ENCODE results near the gene WDR87. TPM values are rescaled to one million over a fixed set of nuclear protein-coding genes. Genes with fewer than 3 reads are reported as not detected.
A peak's percentile ranks its signal among the peaks of the same experiment; 100 is the strongest.

Gene WDR87
- not detected in 2 replicates for total RNA-seq

DNA sequence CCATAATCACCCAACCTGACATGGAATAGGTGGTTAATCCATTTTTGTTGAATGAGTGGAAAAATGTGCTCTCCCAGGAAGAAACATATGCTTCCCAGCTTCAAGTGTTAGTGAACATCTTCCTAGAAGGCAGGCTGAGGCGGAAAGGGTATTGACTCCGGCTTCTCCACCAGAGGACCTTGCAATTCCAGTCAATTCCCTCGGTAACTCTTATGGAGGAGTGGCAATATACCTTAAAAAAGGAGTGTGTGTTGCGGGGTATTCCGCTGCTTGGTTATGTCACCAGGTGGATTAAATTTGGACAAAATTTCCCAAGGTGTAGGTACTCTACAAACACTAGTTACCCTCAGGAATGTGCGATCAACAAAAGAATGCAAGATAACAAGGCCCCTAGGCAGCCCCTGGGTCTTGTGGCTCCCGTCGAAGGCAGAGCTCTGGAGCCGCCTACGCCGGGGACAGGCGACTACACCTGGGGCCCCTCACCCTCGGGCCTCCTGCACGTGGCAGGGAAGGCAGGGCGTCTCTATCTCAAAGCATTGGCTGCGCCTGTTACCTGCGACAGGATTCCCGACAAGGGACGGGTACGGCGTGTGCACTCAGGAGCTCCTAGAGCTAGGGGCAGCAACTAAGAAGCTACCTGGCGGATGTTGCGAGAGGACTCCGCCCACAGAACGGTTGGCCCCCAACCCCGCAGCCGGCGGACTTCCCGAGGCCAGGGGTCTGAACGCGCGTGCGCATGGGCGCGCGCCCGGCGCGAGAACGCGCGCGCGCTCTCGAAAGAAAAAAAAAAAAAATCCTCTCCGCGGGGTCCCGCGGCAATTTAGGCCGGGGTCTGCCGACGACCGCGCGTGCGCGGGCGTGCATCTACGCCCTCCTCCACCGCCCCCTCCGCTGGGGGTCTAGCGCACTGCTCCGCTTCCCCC is at the start of gene WDR87:
TSS of gene WDR87 (minus strand) at position 649 of the 923 bp plus-strand sequence. CDS start 8,355 bp downstream, outside the sequence.
- TF ChIP-seq, protein P1, sequence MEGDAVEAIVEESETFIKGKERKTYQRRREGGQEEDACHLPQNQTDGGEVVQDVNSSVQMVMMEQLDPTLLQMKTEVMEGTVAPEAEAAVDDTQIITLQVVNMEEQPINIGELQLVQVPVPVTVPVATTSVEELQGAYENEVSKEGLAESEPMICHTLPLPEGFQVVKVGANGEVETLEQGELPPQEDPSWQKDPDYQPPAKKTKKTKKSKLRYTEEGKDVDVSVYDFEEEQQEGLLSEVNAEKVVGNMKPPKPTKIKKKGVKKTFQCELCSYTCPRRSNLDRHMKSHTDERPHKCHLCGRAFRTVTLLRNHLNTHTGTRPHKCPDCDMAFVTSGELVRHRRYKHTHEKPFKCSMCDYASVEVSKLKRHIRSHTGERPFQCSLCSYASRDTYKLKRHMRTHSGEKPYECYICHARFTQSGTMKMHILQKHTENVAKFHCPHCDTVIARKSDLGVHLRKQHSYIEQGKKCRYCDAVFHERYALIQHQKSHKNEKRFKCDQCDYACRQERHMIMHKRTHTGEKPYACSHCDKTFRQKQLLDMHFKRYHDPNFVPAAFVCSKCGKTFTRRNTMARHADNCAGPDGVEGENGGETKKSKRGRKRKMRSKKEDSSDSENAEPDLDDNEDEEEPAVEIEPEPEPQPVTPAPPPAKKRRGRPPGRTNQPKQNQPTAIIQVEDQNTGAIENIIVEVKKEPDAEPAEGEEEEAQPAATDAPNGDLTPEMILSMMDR (IDR thresholded peaks at IDR 0.05; ENCODE audit: extremely low read depth, low read depth, low read length) = no peak
- Histone ChIP-seq H3K4me2 (ENCODE audit: insufficient read depth, low read length) (peak within 1 kb of the TSS; percentile 99), H3K27ac (ENCODE audit: low read depth, low read length) (peak within 1 kb of the TSS; percentile 97), H3K9me3 (ENCODE audit: low read depth, low read length) (no peaks in the 10 kb centered on the region), H2AFZ (ENCODE audit: low read length) (peak within 1 kb of the TSS; percentile 94), H4K20me1 (ENCODE audit: insufficient read depth, low read length) (peaks cover 16% of the 10 kb centered on the region), H3K4me3 (ENCODE audit: insufficient read depth, low read length) (peak within 1 kb of the TSS; percentile 96), H3K4me1 (ENCODE audit: insufficient read depth, low read length) (peaks cover 30% of the 10 kb centered on the region), H3K79me2 (ENCODE audit: insufficient read depth, low read length) (peaks cover 42% of the 10 kb centered on the region), H3K36me3 (ENCODE audit: insufficient read depth, low read length) (no peaks in the 10 kb centered on the region), H3K27me3 (ENCODE audit: insufficient read depth, low read length) (no peaks in the 10 kb centered on the region)
- DNase-seq (ENCODE audit: insufficient read length, low spot score, missing footprints) = peak; percentile 63

DNA sequence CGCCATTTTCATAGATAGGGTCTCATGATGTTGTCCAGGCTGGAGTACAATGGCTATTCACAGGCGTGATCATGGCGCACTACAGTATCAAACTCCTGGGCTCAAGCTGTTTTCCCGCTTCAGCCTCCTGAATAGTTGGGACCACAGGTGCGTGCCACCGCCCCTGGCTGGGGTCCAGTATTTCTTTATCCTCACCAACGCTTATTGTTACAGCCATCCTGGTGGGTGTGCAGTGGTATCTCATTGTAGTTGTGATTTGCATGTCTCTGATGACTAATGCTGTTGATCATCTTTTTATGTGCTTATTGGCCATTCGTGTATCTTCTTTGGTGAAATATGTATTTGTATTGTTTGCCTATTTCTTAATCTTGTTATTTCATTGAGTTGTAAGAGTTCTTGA is 49.6 kb upstream of the WDR87 start:
- Histone ChIP-seq H3K9me3 (ENCODE audit: low read depth, low read length) (no peaks in the 10 kb centered on the region), H3K27ac (ENCODE audit: low read depth, low read length) (no peak overlapping the region), H4K20me1 (ENCODE audit: insufficient read depth, low read length) (no peaks in the 10 kb centered on the region), H3K79me2 (ENCODE audit: insufficient read depth, low read length) (peaks cover 94% of the 10 kb centered on the region), H3K36me3 (ENCODE audit: insufficient read depth, low read length) (no peaks in the 10 kb centered on the region), H3K27me3 (ENCODE audit: insufficient read depth, low read length) (no peaks in the 10 kb centered on the region), H3K4me3 (ENCODE audit: insufficient read depth, low read length) (no peak overlapping the region), H3K4me1 (ENCODE audit: insufficient read depth, low read length) (peaks cover 23% of the 10 kb centered on the region), H3K4me2 (ENCODE audit: insufficient read depth, low read length) (no peak overlapping the region), H2AFZ (ENCODE audit: low read length) (no peak overlapping the region)
- DNase-seq (ENCODE audit: insufficient read length, low spot score, missing footprints) = no peak
- TF ChIP-seq, protein P1 (IDR thresholded peaks at IDR 0.05; ENCODE audit: extremely low read depth, low read depth, low read length) = no peak

DNA sequence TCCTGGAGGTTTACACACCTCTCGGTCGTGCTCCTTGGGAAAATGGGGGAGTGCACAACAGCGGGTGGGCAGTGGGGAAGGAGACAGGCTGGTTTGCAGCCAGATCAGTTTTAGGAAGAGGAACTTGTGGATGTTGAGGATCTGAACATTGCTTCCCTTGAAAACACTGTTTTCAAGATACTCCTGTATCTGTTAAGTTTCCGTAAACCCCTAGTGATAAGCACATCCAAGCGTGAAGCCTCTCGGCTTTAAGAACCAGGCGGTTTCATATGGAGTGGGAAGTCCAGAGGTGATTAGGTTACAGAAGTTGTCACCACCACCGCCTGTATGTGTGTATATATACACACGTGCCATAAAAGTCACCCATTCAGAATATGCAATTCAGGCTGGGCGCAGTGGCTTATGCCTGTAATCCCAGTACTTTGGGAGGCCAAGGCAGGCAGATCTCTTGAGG is 48.1 kb upstream of the WDR87 start:
- H3K4me1 ChIP-seq (ENCODE audit: insufficient read depth, low read length) = peaks cover 24% of the 10 kb centered on the region
- no peak overlapping the region for H2AFZ ChIP-seq (ENCODE audit: low read length)
- peaks cover 3% of the 10 kb centered on the region for H4K20me1 ChIP-seq (ENCODE audit: insufficient read depth, low read length)
- H3K4me3 ChIP-seq (ENCODE audit: insufficient read depth, low read length) = no peak overlapping the region
- no peak overlapping the region for H3K4me2 ChIP-seq (ENCODE audit: insufficient read depth, low read length)
- DNase-seq (ENCODE audit: insufficient read length, low spot score, missing footprints) = no peak
- H3K36me3 ChIP-seq (ENCODE audit: insufficient read depth, low read length) = no peaks in the 10 kb centered on the region
- peak overlapping the region; percentile 83 for H3K27ac ChIP-seq (ENCODE audit: low read depth, low read length)
- TF ChIP-seq, protein P1 (IDR thresholded peaks at IDR 0.05; ENCODE audit: extremely low read depth, low read depth, low read length) = no peak
- no peaks in the 10 kb centered on the region for H3K9me3 ChIP-seq (ENCODE audit: low read depth, low read length)
- H3K27me3 ChIP-seq (ENCODE audit: insufficient read depth, low read length) = no peaks in the 10 kb centered on the region
- H3K79me2 ChIP-seq (ENCODE audit: insufficient read depth, low read length) = peaks cover 95% of the 10 kb centered on the region

DNA sequence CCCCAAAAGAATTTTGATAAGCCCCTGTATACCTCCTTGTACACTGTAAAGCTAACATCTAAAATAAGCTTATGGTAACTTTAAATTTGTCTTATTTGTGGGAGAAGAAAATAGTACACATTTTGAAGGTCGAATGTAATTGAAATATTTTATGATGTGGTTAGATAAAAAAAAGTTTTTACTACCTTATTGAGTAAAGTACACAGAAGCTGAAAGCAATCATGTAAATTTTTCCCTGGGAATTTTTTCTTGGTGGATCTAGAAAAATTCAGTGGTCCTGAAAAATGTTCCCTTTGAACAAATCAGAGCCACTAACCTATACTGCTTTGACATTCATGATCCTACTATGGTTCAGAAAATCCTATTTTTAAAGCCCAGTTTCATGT is 47.5 kb upstream of the WDR87 start:
- no peak for DNase-seq (ENCODE audit: insufficient read length, low spot score, missing footprints)
- peaks cover 3% of the 10 kb centered on the region for H4K20me1 ChIP-seq (ENCODE audit: insufficient read depth, low read length)
- no peaks in the 10 kb centered on the region for H3K27me3 ChIP-seq (ENCODE audit: insufficient read depth, low read length)
- no peaks in the 10 kb centered on the region for H3K36me3 ChIP-seq (ENCODE audit: insufficient read depth, low read length)
- no peak overlapping the region for H3K4me2 ChIP-seq (ENCODE audit: insufficient read depth, low read length)
- no peak overlapping the region for H3K4me3 ChIP-seq (ENCODE audit: insufficient read depth, low read length)
- no peak overlapping the region for H2AFZ ChIP-seq (ENCODE audit: low read length)
- peaks cover 95% of the 10 kb centered on the region for H3K79me2 ChIP-seq (ENCODE audit: insufficient read depth, low read length)
- TF ChIP-seq, protein P1 (IDR thresholded peaks at IDR 0.05; ENCODE audit: extremely low read depth, low read depth, low read length) = no peak
- no peaks in the 10 kb centered on the region for H3K9me3 ChIP-seq (ENCODE audit: low read depth, low read length)
- peaks cover 24% of the 10 kb centered on the region for H3K4me1 ChIP-seq (ENCODE audit: insufficient read depth, low read length)
- peak overlapping the region; percentile 83 for H3K27ac ChIP-seq (ENCODE audit: low read depth, low read length)
